H1 (cell line): ENCODE data around the gene COA1.

Experiments used
- BRCA1 ChIP-seq: IDR thresholded peaks from 2 replicates; pipeline ENCODE4 v1.6.1; 2012; ENCODE audit warnings: low read depth, low read length, improper control_type of control experiment
- CEBPB ChIP-seq: IDR thresholded peaks from 2 replicates; pipeline ENCODE4 v1.6.1; 2012; ENCODE audit warnings: low read depth, low read length
- CTCF ChIP-seq, 3 experiments: IDR thresholded peaks; 1 replicate in 2 of 3; 2 replicates in 1 of 3; pipeline versions ENCODE4 v1.5.1 to v1.6.1; 2011; ENCODE audit warnings: low read length in 3 of 3, mild to moderate bottlenecking in 3 of 3, inconsistent platforms in 2 of 3, low read depth in 1 of 3, moderate library complexity in 1 of 3; ENCODE audit not compliant: insufficient read depth in 1 of 3; ENCODE audit errors: control extremely low read depth in 1 of 3
- EZH2 ChIP-seq: fragments of 200-600 bp; sonication (generic); IDR thresholded peaks from 2 replicates; pipeline ENCODE4 v1.7.1; 2012; ENCODE audit warnings: low read depth, mild to moderate bottlenecking, moderate library complexity, low read length, inconsistent platforms; ENCODE audit not compliant: severe bottlenecking
- GABPA ChIP-seq: IDR thresholded peaks from 2 replicates; pipeline ENCODE4 v1.6.1; 2011; ENCODE audit warnings: mild to moderate bottlenecking, low read length, moderate library complexity, borderline replicate concordance; ENCODE audit not compliant: insufficient read depth
- JUN ChIP-seq: IDR thresholded peaks from 2 replicates; pipeline ENCODE4 v1.6.1; 2011; ENCODE audit warnings: low read depth, mild to moderate bottlenecking, improper control_type of control experiment, low read length
- POLR2A ChIP-seq, 2 experiments: IDR thresholded peaks; 1 replicate in 1 of 2; 2 replicates in 1 of 2; pipeline ENCODE4 v1.6.1; 2011; ENCODE audit warnings: low read depth in 2 of 2, low read length in 2 of 2, mild to moderate bottlenecking in 2 of 2; ENCODE audit errors: control extremely low read depth in 1 of 2
- POU5F1 ChIP-seq: IDR thresholded peaks from 2 replicates; pipeline ENCODE4 v1.6.1; 2011; ENCODE audit warnings: low read depth, mild to moderate bottlenecking, low read length, moderate library complexity
- RNF2 ChIP-seq: fragments of 200-900, 300-1000 bp; sonication (generic); IDR thresholded peaks from 2 replicates; pipeline ENCODE4 v1.7.1; 2016; ENCODE audit warnings: borderline replicate concordance, low read depth, mild to moderate bottlenecking, antibody characterized with exemption, low read length; ENCODE audit not compliant: poor library complexity, severe bottlenecking; ENCODE audit errors: missing control alignments
- SP2 ChIP-seq: IDR thresholded peaks from 2 replicates; pipeline ENCODE4 v1.6.1; 2012; ENCODE audit warnings: mild to moderate bottlenecking, low read length, inconsistent platforms
- YY1 ChIP-seq: IDR thresholded peaks from 2 replicates; pipeline ENCODE4 v1.6.1; 2011; ENCODE audit warnings: low read depth, mild to moderate bottlenecking, low read length
- TF ChIP-seq, protein P1 (sequence below): IDR thresholded peaks from 2 replicates; pipeline ENCODE4 v1.6.1; 2012; ENCODE audit warnings: low read length, inconsistent platforms

GRCh38 chr7:43758822-43759683 lies 29.7 kb upstream of the COA1 start:
- no peak for TF ChIP-seq BRCA1
- TF ChIP-seq CEBPB, result no peak
- no peak for TF ChIP-seq EZH2
- TF ChIP-seq CTCF (IDR thresholded peaks at IDR 0.05; ENCODE audit: control extremely low read depth in 1 of 3, insufficient read depth in 1 of 3, low read depth in 1 of 3, low read length in 3 of 3), result no peak
- 0 out of 2 replicates have a peak, but pooled peaks have one; percentile 30 for TF ChIP-seq GABPA
- no peak for TF ChIP-seq POLR2A (IDR thresholded peaks at IDR 0.05; ENCODE audit: control extremely low read depth in 1 of 2, low read depth in 2 of 2, low read length in 2 of 2)
- TF ChIP-seq, protein P1, sequence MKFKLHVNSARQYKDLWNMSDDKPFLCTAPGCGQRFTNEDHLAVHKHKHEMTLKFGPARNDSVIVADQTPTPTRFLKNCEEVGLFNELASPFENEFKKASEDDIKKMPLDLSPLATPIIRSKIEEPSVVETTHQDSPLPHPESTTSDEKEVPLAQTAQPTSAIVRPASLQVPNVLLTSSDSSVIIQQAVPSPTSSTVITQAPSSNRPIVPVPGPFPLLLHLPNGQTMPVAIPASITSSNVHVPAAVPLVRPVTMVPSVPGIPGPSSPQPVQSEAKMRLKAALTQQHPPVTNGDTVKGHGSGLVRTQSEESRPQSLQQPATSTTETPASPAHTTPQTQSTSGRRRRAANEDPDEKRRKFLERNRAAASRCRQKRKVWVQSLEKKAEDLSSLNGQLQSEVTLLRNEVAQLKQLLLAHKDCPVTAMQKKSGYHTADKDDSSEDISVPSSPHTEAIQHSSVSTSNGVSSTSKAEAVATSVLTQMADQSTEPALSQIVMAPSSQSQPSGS, result no peak
- no peak for TF ChIP-seq RNF2
- no peak for TF ChIP-seq SP2
- TF ChIP-seq POU5F1, result no peak
- no peak for TF ChIP-seq YY1
- no peak for TF ChIP-seq JUN
